ENCODE data around the gene SPINK7.
A peak's percentile ranks its signal among the peaks of the same experiment; 100 is the strongest.
"Not testable (repeated sequence)": the region's sequence is repeated elsewhere in the genome, so short reads cannot be mapped to it uniquely, and the experiment has no call there.

The SPINK7 gene

DNA sequence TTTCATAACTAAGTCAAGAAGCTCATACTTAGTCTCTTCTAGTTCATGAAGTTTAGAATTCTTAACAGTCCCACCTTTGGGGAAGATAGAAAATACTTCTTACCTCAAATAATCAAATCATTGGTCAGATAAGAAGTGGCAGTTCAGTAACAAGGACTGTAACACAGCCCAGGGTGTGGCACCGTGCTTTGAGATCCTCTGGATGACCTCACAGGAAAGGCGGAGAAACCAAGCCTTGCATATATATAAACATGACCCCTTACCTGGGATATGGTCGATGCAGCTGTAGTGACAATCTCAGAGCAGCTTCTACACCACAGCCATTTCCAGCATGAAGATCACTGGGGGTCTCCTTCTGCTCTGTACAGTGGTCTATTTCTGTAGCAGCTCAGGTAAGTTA, at the start of gene SPINK7:
TSS of gene SPINK7 (plus strand) at position 271 of the 400 bp plus-strand sequence. CDS start at position 332, 61 bp downstream.
- DNase-seq: no peak

DNA sequence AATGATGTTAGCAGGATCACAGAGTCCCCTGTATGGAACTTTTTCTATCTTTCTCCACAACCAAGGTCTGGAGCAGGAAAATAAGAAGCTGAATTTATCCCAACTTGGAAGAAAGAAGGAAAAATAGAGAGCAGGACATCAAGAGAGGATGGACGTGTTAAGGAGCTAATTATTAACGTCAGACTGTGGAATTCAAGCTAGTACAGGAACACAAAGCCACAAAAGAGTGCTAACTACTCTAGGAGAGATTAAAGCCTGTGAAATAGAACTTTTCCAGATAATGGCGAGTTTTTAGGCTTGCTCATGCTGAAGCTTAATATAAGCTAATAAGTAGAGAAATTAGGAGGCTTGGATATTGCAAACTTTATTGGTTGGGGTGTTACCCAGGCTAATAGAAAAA, 44.3 kb upstream of the SPINK7 start:
- no peak for DNase-seq

DNA sequence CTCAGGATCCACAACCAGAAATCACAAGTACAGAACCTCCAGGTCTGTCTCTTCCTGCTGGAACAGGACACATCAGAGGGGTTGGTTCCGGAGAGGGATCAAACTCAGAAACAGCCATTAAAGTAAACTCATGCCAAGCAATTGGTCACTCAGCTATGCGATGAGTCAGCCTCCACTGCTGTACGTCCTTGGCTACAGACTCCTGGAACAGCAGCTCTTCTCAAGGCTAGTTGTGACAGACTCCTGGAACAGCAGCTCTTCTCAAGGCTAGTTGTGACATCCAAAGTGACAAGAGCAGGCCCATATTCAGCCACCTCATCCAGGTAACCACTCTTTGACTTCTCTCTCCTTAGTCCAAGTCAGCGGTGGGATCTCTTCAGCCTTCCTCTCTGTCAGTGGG, 43.7 kb upstream of the SPINK7 start, which contains the start of gene SPINK13:
TSS of gene SPINK13 (plus strand) at position 229 of the 400 bp plus-strand sequence. CDS start 1,279 bp downstream, outside the sequence.
- DNase-seq: no peak

GRCh38 chr5:148275129-148275528, 37.1 kb upstream of the SPINK7 start:
- not testable (repeated sequence) for DNase-seq

- DNase-seq: not testable (repeated sequence)
Observed at GRCh38 chr5:148280893-148281292, 31.3 kb upstream of the SPINK7 start.

GRCh38 chr5:148281336-148281735, 30.9 kb upstream of the SPINK7 start:
- not testable (repeated sequence) for DNase-seq

- DNase-seq: no peak
Observed at GRCh38 chr5:148290271-148291195, 21.7 kb upstream of the SPINK7 start.

GRCh38 chr5:148297731-148298130, 14.5 kb upstream of the SPINK7 start:
- DNase-seq: no peak

DNA sequence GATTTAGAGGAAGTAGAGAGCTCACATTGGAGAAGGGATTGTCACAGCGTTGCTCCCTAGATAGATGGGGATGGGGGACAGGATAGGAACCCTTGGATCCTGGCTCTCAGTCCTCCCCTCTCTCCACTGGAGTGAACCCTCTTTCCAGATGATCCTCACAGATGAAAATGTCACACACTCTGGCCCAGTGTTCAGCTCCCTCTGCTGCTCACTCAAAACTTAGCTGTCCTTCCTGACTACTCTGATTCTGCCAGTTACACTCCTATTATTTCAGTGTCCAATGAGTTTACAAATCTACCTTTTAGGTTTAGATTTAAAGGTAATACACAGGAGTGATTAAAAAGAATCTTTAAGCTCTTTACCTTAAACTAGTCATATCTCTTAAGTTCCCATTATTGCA, 5.8 kb upstream of the SPINK7 start:
- no peak for DNase-seq

- no peak for DNase-seq
Observed at GRCh38 chr5:148309019-148309418, 3.2 kb upstream of the SPINK7 start.

DNA sequence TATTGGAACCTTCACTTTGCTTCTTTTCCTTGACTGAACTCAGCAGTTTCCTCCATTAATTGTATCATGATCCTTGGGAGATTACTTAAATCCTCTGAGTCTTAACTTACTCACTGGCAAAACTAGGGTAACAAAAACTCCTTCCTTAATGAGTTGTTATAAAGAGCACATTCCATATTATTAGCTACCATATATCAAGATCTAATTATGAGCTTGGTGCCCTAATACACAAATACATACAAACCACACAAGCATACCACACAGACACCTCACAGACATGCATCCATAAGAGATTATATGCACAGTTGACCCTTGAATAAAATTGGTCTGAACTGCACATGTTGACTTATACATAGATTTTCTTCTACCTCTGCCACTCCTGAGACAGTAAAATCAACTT, 2.5 kb upstream of the SPINK7 start:
- DNase-seq: no peak

DNA sequence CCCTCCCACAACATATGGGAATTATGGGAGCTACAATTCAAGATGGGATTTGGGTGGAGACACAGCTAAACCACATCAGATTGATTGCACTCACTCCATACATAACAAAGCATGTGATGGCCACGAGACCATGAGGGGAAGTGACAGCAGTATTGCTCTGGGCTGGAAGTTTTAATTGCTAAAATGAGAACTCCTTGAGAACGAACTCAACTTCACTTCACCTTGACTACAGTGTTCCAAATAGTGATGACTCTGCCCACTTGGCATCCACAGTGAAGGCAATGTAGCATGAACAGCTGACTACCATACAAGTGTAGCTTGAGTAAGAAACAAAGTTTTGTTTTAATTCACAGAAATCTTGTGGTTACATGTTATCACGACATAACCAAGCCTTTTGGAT, 739 bp upstream of the SPINK7 start:
- DNase-seq: no peak

DNA sequence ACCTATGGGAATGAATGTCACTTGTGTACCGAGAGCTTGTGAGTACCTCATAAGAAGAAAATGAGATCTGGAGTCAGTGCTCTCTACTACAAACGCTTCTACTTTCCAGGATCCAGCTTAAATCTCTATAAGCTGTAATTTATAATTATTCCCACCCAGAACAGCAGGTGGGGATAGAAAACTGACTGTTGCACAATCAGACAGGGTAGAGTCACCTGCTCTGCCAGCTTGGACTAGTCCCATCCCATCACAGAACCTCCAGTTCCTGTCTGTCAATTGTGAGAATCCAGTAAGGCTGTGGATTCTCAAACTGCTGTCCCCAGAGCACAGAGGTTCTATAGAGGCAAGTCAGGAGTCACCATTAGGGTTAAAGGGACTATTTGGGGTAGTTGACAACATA, 2.0 kb downstream of the SPINK7 start:
- DNase-seq: no peak

GRCh38 chr5:148314731-148315130, 2.5 kb downstream of the SPINK7 start:
- DNase-seq: no peak

GRCh38 chr5:148320011-148320963, 8.1 kb downstream of the SPINK7 start:
- DNase-seq: peak; percentile 12

DNA sequence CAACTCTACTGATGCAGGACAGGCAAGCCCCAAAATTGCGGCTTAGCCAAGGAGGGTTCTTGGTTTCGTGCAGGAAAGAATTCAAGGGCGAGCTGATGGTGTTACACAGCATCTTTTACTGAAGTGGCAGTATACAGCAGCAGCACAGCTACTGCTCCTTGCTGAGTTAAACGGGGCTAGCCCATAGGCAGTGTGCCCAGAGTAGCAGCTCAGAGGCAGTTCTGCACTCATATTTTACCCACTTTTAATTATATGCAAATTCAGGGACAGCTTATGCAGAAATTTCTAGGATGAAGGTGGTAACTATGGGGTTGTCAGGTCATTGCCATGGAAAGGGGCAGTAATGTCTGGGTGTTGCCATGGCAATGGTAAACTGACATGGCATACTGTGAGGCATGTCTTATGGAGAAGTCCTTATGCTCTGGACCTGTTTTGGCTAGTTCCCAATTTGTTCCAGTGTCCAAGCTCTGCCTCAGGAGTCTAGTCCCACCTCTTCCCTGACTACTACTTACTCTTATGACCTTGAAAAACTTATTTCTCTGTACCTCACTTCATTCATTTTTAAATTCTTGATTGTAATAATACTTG, 21.1 kb downstream of the SPINK7 start:
- DNase-seq: no peak

GRCh38 chr5:148335259-148335658, 23.0 kb downstream of the SPINK7 start, which contains the start of gene SPINK9:
Gene SPINK9 (plus strand): TSS chr5:148335559. CDS start chr5:148335614, 55 bp downstream.
- DNase-seq: no peak

- DNase-seq: no peak
Observed at GRCh38 chr5:148336704-148337435, 24.6 kb downstream of the SPINK7 start.

DNA sequence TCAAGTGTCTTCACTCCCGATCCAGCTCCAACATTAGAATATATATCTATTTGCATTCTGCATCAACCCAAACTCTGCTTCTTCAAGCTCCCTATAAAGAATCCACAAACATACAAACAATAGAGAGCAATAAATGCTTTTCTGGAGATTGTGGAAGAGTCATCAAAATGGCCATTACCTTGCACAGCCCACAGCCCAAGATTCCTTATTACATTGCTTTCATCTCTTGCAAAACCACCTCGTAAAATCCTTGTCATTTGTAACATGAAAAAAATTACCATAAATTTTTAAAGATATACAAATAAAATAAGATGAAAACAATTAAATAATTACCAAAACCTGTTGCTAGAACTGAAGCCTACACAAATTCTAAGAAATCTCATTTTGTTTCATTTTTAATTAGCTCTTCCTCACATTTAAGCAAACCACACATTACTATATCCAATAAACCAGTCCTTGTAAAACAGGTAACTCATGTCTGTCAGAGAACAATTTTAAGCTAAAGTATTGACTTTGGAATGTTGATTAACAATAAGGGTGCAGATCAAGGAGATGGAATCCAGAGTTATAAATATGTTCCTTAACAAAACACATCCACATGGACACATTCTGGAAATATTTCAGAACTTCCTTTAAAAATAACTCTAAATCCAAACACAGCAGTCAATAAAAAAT, 30.3 kb downstream of the SPINK7 start:
- no peak for DNase-seq

DNA sequence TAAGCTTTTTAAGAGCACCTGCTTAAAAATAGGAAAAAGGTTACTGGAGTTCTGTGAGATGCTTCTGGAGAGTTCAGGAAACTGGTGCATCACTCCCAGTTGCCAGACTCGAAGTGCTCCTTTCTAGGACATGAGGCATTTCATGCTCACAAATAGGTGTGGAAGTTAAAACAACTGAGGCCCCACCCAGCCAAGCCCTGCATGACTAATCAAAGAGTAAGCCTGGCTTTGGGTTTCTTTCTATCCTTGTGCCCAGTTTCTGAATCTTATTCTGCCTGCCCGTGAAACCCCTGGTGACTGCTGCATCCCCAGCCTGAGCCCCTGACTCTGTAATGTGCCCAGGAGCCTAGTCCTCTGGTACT, 30.8 kb downstream of the SPINK7 start:
- no peak for DNase-seq

Measured in stimulated activated CD4-positive, alpha-beta T cell treated with anti-CD3 and anti-CD28 coated beads, Interleukin-12 subunit alpha, Interleukin-12 subunit beta, amount 100 ng/mL, for 4 hours (primary cell).